ENCODE data around the gene FIGN. TPM values are rescaled to one million over a fixed set of nuclear protein-coding genes. Genes with fewer than 3 reads are reported as not detected.

Gene FIGN
- total RNA-seq, 1 donor: 2.5 TPM

GRCh38 chr2:163594497-163594896 lies 141.3 kb downstream of the FIGN start:
- Histone ChIP-seq H3K9me3 (ENCODE audit: low read depth, low read length) (no peaks in the 10 kb centered on the region), H3K27me3 (ENCODE audit: insufficient read depth, low read length) (no peaks in the 10 kb centered on the region), H3K27ac (ENCODE audit: low read depth, low read length) (no peak overlapping the region), H3K4me3 (ENCODE audit: insufficient read depth, low read length) (no peak overlapping the region), H3K4me2 (ENCODE audit: insufficient read depth, low read length) (peak overlapping the region; percentile 29), H3K36me3 (ENCODE audit: insufficient read depth, low read length) (no peaks in the 10 kb centered on the region), H4K20me1 (ENCODE audit: insufficient read depth, low read length) (no peaks in the 10 kb centered on the region), H3K79me2 (ENCODE audit: insufficient read depth, low read length) (no peaks in the 10 kb centered on the region), H3K4me1 (ENCODE audit: insufficient read depth, low read length) (peaks cover 11% of the 10 kb centered on the region), H2AFZ (ENCODE audit: low read length) (no peak overlapping the region)
- no peak for TF ChIP-seq CTCF (IDR thresholded peaks at IDR 0.05; ENCODE audit: extremely low read depth, low read depth, low read length)
- no peak for DNase-seq (ENCODE audit: insufficient read length, low spot score, missing footprints)

GRCh38 chr2:163593982-163594381 lies 141.8 kb downstream of the FIGN start:
- H4K20me1 ChIP-seq (ENCODE audit: insufficient read depth, low read length): no peaks in the 10 kb centered on the region
- H3K27ac ChIP-seq (ENCODE audit: low read depth, low read length): no peak overlapping the region
- no peaks in the 10 kb centered on the region for H3K36me3 ChIP-seq (ENCODE audit: insufficient read depth, low read length)
- peaks cover 11% of the 10 kb centered on the region for H3K4me1 ChIP-seq (ENCODE audit: insufficient read depth, low read length)
- no peak overlapping the region for H3K4me2 ChIP-seq (ENCODE audit: insufficient read depth, low read length)
- no peaks in the 10 kb centered on the region for H3K79me2 ChIP-seq (ENCODE audit: insufficient read depth, low read length)
- TF ChIP-seq CTCF (IDR thresholded peaks at IDR 0.05; ENCODE audit: extremely low read depth, low read depth, low read length): no peak
- no peaks in the 10 kb centered on the region for H3K9me3 ChIP-seq (ENCODE audit: low read depth, low read length)
- no peaks in the 10 kb centered on the region for H3K27me3 ChIP-seq (ENCODE audit: insufficient read depth, low read length)
- H3K4me3 ChIP-seq (ENCODE audit: insufficient read depth, low read length): no peak overlapping the region
- no peak for DNase-seq (ENCODE audit: insufficient read length, low spot score, missing footprints)
- no peak overlapping the region for H2AFZ ChIP-seq (ENCODE audit: low read length)

- no peak for TF ChIP-seq CTCF (IDR thresholded peaks at IDR 0.05; ENCODE audit: extremely low read depth, low read depth, low read length)
- Histone ChIP-seq H3K4me2 (ENCODE audit: insufficient read depth, low read length) (no peak overlapping the region), H4K20me1 (ENCODE audit: insufficient read depth, low read length) (no peaks in the 10 kb centered on the region), H3K36me3 (ENCODE audit: insufficient read depth, low read length) (no peaks in the 10 kb centered on the region), H3K27ac (ENCODE audit: low read depth, low read length) (no peak overlapping the region), H3K4me3 (ENCODE audit: insufficient read depth, low read length) (no peak overlapping the region), H2AFZ (ENCODE audit: low read length) (no peak overlapping the region), H3K27me3 (ENCODE audit: insufficient read depth, low read length) (no peaks in the 10 kb centered on the region), H3K79me2 (ENCODE audit: insufficient read depth, low read length) (no peaks in the 10 kb centered on the region), H3K4me1 (ENCODE audit: insufficient read depth, low read length) (peaks cover 11% of the 10 kb centered on the region), H3K9me3 (ENCODE audit: low read depth, low read length) (no peaks in the 10 kb centered on the region)
- DNase-seq (ENCODE audit: insufficient read length, low spot score, missing footprints): no peak
Observed at GRCh38 chr2:163592954-163593622, 142.7 kb downstream of the FIGN start.

- TF ChIP-seq CTCF (IDR thresholded peaks at IDR 0.05; ENCODE audit: extremely low read depth, low read depth, low read length): no peak
- Histone ChIP-seq H3K4me2 (ENCODE audit: insufficient read depth, low read length) (no peak overlapping the region), H3K4me1 (ENCODE audit: insufficient read depth, low read length) (peaks cover 11% of the 10 kb centered on the region), H3K36me3 (ENCODE audit: insufficient read depth, low read length) (no peaks in the 10 kb centered on the region), H2AFZ (ENCODE audit: low read length) (no peak overlapping the region), H4K20me1 (ENCODE audit: insufficient read depth, low read length) (no peaks in the 10 kb centered on the region), H3K4me3 (ENCODE audit: insufficient read depth, low read length) (no peak overlapping the region), H3K27me3 (ENCODE audit: insufficient read depth, low read length) (no peaks in the 10 kb centered on the region), H3K27ac (ENCODE audit: low read depth, low read length) (no peak overlapping the region), H3K79me2 (ENCODE audit: insufficient read depth, low read length) (no peaks in the 10 kb centered on the region), H3K9me3 (ENCODE audit: low read depth, low read length) (no peaks in the 10 kb centered on the region)
- DNase-seq (ENCODE audit: insufficient read length, low spot score, missing footprints): no peak
Observed at GRCh38 chr2:163591461-163591860, 144.3 kb downstream of the FIGN start.
